HCT116 (cell line): ENCODE data around the gene MYH15. TPM values are rescaled to one million over a fixed set of nuclear protein-coding genes. Genes with fewer than 3 reads are reported as not detected.

Source experiments
- ATAC-seq: fragments of 200-7000 bp; cut with Tn5 transposase; 2 replicates; pipeline ENCODE4 v1.9.1; 2020; ENCODE audit warnings: mild to moderate bottlenecking, moderate library complexity
- BruUV-seq: library from RNA; stranded (reverse); fragments of 400-500 nt; replicated peaks from 2 replicates; lab custom pipeline; 2021; lab: Mats Ljungman, UMichigan
- CTCF ChIA-PET: fragments of 300-600 bp; sonication (Branson Sonifier 250); formaldehyde crosslinking; loops from one replicate; lab custom pipeline; 2021; ENCODE audit warnings: antibody characterized with exemption; lab: Charles Lee
- POLR2A ChIA-PET: fragments of 300-600, 350-600 bp; sonication (Branson Sonifier 250); formaldehyde crosslinking; loops from one replicate; lab custom pipeline; 2021; ENCODE audit warnings: antibody characterized with exemption; lab: Charles Lee
- RAD21 ChIA-PET, 2 experiments: fragments of 300-600 bp; sonication (Branson Sonifier 250); formaldehyde crosslinking; loops; one replicate each; lab custom pipeline; 2023; ENCODE audit warnings: low total read pairs in 2 of 2; ENCODE audit not compliant: uncharacterized antibody in 2 of 2, unreplicated experiment in 2 of 2, low non-redundant PET in 1 of 2; lab: Charles Lee
- DNase-seq: peaks from one replicate; pipeline ENCODE4 v3.0.0-alpha.2; 2010; ENCODE audit warnings: low read depth, low spot score
- H2AFZ ChIP-seq: fragments of 200-600 bp; shearing (Covaris generic), sonication (generic); 2 replicates; pipeline ENCODE4 v1.6.1; 2017; ENCODE audit warnings: low read depth, mixed run types, mixed read lengths, antibody characterized with exemption, low read length; ENCODE audit not compliant: poor library complexity, severe bottlenecking
- H3K27ac ChIP-seq: 2 replicates; pipeline ENCODE4 v1.5.1; 2012; ENCODE audit warnings: low read depth, low read length
- H3K27me3 ChIP-seq: fragments of 200-600 bp; sonication (generic); 2 replicates; pipeline ENCODE4 v1.6.1; 2016; ENCODE audit warnings: mixed run types, low read length, mixed read lengths; ENCODE audit not compliant: insufficient read depth
- H3K36me3 ChIP-seq, 2 experiments: fragments of 200-500 bp in 1 of 2; fragments of 200-600 bp in 1 of 2; sonication (Bioruptor generic) in 1 of 2; sonication (generic) in 1 of 2; 2 replicates each; pipeline versions ENCODE4 v1.5.1 to v1.6.1; 2014 to 2016; ENCODE audit warnings: low read length in 2 of 2, inconsistent platforms in 1 of 2, mixed read lengths in 1 of 2, mixed run types in 1 of 2; ENCODE audit not compliant: insufficient read depth in 2 of 2, control insufficient read depth in 1 of 2
- H3K4me1 ChIP-seq, 2 experiments: fragments of 200-600 bp in 1 of 2; sonication (generic) in 1 of 2; 2 replicates each; pipeline versions ENCODE4 v1.5.1 to v1.6.1; 2012 to 2017; ENCODE audit warnings: low read length in 2 of 2, inconsistent platforms in 1 of 2, mild to moderate bottlenecking in 1 of 2, mixed read lengths in 1 of 2, mixed run types in 1 of 2, moderate library complexity in 1 of 2; ENCODE audit not compliant: insufficient read depth in 2 of 2, control insufficient read depth in 1 of 2
- H3K4me2 ChIP-seq: fragments of 200-600 bp; sonication (generic); 2 replicates; pipeline ENCODE4 v1.6.1; 2017; ENCODE audit warnings: mixed run types, low read length, mixed read lengths
- H3K4me3 ChIP-seq, 2 experiments: fragments of 200-600 bp in 1 of 2; sonication (generic) in 1 of 2; replicated peaks in 1 of 2; 2 replicates each; pipeline ENCODE4 v1.5.1; 2011 to 2016; ENCODE audit warnings: low read length in 2 of 2, control low read depth in 1 of 2, low read depth in 1 of 2, mild to moderate bottlenecking in 1 of 2, mixed read lengths in 1 of 2, mixed run types in 1 of 2
- H3K79me2 ChIP-seq: fragments of 200-600 bp; sonication (generic); 2 replicates; pipeline ENCODE4 v1.6.1; 2017; ENCODE audit warnings: mild to moderate bottlenecking, mixed run types, low read length, moderate library complexity, mixed read lengths; ENCODE audit not compliant: insufficient read depth
- H3K9ac ChIP-seq: fragments of 200-600 bp; sonication (generic); 2 replicates; pipeline ENCODE4 v1.6.1; 2016; ENCODE audit warnings: low read length, mixed read lengths
- H3K9me2 ChIP-seq: fragments of 200-600 bp; sonication (generic), shearing (Covaris generic); 2 replicates; pipeline ENCODE4 v1.6.1; 2017; ENCODE audit warnings: mixed run types, mild to moderate bottlenecking, moderate library complexity; ENCODE audit not compliant: insufficient read depth
- H3K9me3 ChIP-seq, 2 experiments: fragments of 200-500 bp in 1 of 2; fragments of 200-600 bp in 1 of 2; sonication (Bioruptor generic) in 1 of 2; sonication (generic) in 1 of 2; 2 replicates each; pipeline ENCODE4 v1.6.1; 2014 to 2017; ENCODE audit warnings: low read length in 2 of 2, mixed read lengths in 2 of 2, inconsistent platforms in 1 of 2, low read depth in 1 of 2, mild to moderate bottlenecking in 1 of 2, mixed run types in 1 of 2, moderate library complexity in 1 of 2; ENCODE audit not compliant: control insufficient read depth in 1 of 2, insufficient read depth in 1 of 2
- H4K20me1 ChIP-seq: fragments of 200-600 bp; sonication (generic), shearing (Covaris generic); 2 replicates; pipeline ENCODE4 v1.6.1; 2017; ENCODE audit warnings: mixed run types, mild to moderate bottlenecking, moderate library complexity; ENCODE audit not compliant: insufficient read depth
- CTCF ChIP-seq, 3 experiments: fragments of 200-600 bp in 1 of 3; sonication (generic) in 1 of 3; IDR thresholded peaks in 2 of 3; conservative IDR thresholded peaks in 1 of 3; 2 replicates each; pipeline ENCODE4 v1.5.1; 2012 to 2017; ENCODE audit warnings: low read depth in 2 of 3, low read length in 2 of 3, antibody characterized with exemption in 1 of 3, borderline replicate concordance in 1 of 3, control low read depth in 1 of 3, mild to moderate bottlenecking in 1 of 3, mixed read lengths in 1 of 3, mixed run types in 1 of 3, moderate library complexity in 1 of 3; ENCODE audit not compliant: insufficient read depth in 1 of 3
- EZH2 ChIP-seq: fragments of 200-600 bp; sonication (generic); IDR thresholded peaks from 2 replicates; pipeline ENCODE4 v1.6.1; 2017; ENCODE audit warnings: antibody characterized with exemption, mixed run types
- RAD21 ChIP-seq: IDR thresholded peaks from 2 replicates; pipeline ENCODE4 v1.6.1; 2012; ENCODE audit warnings: low read depth, mild to moderate bottlenecking
- TCF7L2 ChIP-seq: IDR thresholded peaks from 2 replicates; pipeline ENCODE4 v1.7.0; 2011; ENCODE audit warnings: borderline replicate concordance, inconsistent platforms; ENCODE audit not compliant: insufficient read depth, insufficient read length; ENCODE audit errors: extremely low read depth
- YY1 ChIP-seq: IDR thresholded peaks from 2 replicates; pipeline ENCODE4 v1.6.1; 2011; ENCODE audit warnings: low read length, low read depth, moderate library complexity, mild to moderate bottlenecking; ENCODE audit not compliant: insufficient replicate concordance; ENCODE audit errors: extremely low read depth
- intact Hi-C: fragments of 100-400 bp; cut with micrococcal nuclease; formaldehyde crosslinking; loops from 2 replicates; pipeline ENCODE4 v1.10.0; 2022
- total RNA-seq: library from RNA; stranded (reverse); gene quantifications from one replicate; pipeline ENCODE4 v1.2.1, GENCODE V29; 2021; ENCODE audit not compliant: unreplicated experiment
- TF ChIP-seq, protein P1 (sequence below): IDR thresholded peaks from 2 replicates; pipeline ENCODE4 v1.6.1; 2011; ENCODE audit warnings: mild to moderate bottlenecking, low read length, moderate library complexity; ENCODE audit not compliant: insufficient replicate concordance; ENCODE audit errors: extremely low read depth
- TF ChIP-seq, protein P2 (sequence below): IDR thresholded peaks from 2 replicates; pipeline ENCODE4 v1.6.1; 2012

Gene MYH15
- total RNA-seq, 1 experiment from 2014 or later: 11.2 TPM

- TF ChIP-seq RAD21 (peak; percentile 51), YY1 (no peak), CTCF (IDR thresholded peaks at IDR 0.05 in 2 of 3, conservative IDR thresholded peaks at IDR 0.05 in 1 of 3; ENCODE audit: borderline replicate concordance in 1 of 3, insufficient read depth in 1 of 3, low read depth in 2 of 3, low read length in 2 of 3) (peak; percentile 23 to 63 (median 26); a peak in 4 of 6 replicates)
- TF ChIP-seq, all 23 proteins: peak for 2
- Histone ChIP-seq H2AFZ (no peak overlapping the region), H3K27ac (no peak overlapping the region), H3K4me2 (no peak overlapping the region), H4K20me1 (no peaks in the 10 kb centered on the region), H3K9ac (no peak overlapping the region), H3K36me3 (peaks cover 34 to 36% of the 10 kb centered on the region in 2 experiments), H3K4me3 (no peak overlapping the region), H3K9me3 (no peaks in the 10 kb centered on the region), H3K27me3 (no peaks in the 10 kb centered on the region), H3K4me1 (no peaks in the 10 kb centered on the region), H3K79me2 (no peaks in the 10 kb centered on the region), H3K9me2 (no peaks in the 10 kb centered on the region)
- intact Hi-C loops: loop anchor here (1.0 kb wide), 1 partner anchor 63 kb away; no protein-coding TSS in a partner anchor
- BruUV-seq: no TSS peak
- POLR2A ChIA-PET: no interaction called here
- CTCF ChIA-PET: interaction anchor here (0.7 to 2.2 kb wide), 20 partner anchors 9 to 1317 kb away, joined by 3 to 12 read pairs (median 4); no protein-coding TSS in a partner anchor
- DNase-seq (peak; percentile 19), ATAC-seq (peak; percentile 59)
- RAD21 ChIA-PET: interaction anchor here in 1 of 2 experiments (0.7 kb wide), 1 partner anchor 102 kb away, joined by 3 read pairs; no protein-coding TSS in a partner anchor
Measured at GRCh38 chr3:108552267-108553159, 42.1 kb upstream of the MYH15 start.

DNA sequence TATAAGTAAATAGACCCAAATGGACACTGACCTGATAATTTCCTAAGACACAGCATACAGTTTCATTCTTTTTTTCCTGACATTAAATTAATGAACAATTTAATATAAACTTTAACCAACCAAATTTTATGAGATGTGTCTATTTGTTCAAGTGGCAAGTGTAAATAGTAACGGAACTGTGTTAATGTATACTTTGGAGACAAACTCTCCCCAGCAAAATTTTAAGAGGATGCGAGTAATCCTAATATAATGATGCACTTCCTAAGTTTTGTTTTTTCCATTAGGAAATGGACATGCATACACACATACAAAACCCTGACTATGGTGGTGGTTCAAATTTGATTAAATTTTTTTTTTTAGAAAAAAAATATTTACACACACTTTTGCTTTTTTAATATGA is 38.5 kb upstream of the MYH15 start:
- RAD21 ChIA-PET: no interaction called here
- intact Hi-C loops: no loop called here
- Histone ChIP-seq H3K27me3 (no peaks in the 10 kb centered on the region), H3K36me3 (peaks cover 14 to 19% of the 10 kb centered on the region in 2 experiments), H3K9ac (no peak overlapping the region), H3K4me3 (no peak overlapping the region), H3K9me3 (no peaks in the 10 kb centered on the region), H3K9me2 (no peaks in the 10 kb centered on the region), H3K4me2 (no peak overlapping the region), H3K79me2 (no peaks in the 10 kb centered on the region), H2AFZ (no peak overlapping the region), H3K27ac (no peak overlapping the region), H4K20me1 (no peaks in the 10 kb centered on the region), H3K4me1 (no peaks in the 10 kb centered on the region)
- DNase-seq: no peak
- BruUV-seq: no TSS peak
- CTCF ChIA-PET: no interaction called here
- ATAC-seq: no peak
- TF ChIP-seq EZH2 (no peak), TCF7L2 (no peak), YY1 (no peak)
- TF ChIP-seq, protein P1, sequence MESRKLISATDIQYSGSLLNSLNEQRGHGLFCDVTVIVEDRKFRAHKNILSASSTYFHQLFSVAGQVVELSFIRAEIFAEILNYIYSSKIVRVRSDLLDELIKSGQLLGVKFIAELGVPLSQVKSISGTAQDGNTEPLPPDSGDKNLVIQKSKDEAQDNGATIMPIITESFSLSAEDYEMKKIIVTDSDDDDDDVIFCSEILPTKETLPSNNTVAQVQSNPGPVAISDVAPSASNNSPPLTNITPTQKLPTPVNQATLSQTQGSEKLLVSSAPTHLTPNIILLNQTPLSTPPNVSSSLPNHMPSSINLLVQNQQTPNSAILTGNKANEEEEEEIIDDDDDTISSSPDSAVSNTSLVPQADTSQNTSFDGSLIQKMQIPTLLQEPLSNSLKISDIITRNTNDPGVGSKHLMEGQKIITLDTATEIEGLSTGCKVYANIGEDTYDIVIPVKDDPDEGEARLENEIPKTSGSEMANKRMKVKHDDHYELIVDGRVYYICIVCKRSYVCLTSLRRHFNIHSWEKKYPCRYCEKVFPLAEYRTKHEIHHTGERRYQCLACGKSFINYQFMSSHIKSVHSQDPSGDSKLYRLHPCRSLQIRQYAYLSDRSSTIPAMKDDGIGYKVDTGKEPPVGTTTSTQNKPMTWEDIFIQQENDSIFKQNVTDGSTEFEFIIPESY: no peak
- TF ChIP-seq, protein P2, sequence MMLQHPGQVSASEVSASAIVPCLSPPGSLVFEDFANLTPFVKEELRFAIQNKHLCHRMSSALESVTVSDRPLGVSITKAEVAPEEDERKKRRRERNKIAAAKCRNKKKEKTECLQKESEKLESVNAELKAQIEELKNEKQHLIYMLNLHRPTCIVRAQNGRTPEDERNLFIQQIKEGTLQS: no peak
- POLR2A ChIA-PET: no interaction called here
